Activated naive CD4-positive, alpha-beta T cell (primary cell): ENCODE results near the gene P2RX5.

ENCODE experiments used
- DNase-seq, 4 experiments: peaks; one replicate each; lab custom pipeline; 2025; lab: John Stamatoyannopoulos, UW

Gene P2RX5

DNA sequence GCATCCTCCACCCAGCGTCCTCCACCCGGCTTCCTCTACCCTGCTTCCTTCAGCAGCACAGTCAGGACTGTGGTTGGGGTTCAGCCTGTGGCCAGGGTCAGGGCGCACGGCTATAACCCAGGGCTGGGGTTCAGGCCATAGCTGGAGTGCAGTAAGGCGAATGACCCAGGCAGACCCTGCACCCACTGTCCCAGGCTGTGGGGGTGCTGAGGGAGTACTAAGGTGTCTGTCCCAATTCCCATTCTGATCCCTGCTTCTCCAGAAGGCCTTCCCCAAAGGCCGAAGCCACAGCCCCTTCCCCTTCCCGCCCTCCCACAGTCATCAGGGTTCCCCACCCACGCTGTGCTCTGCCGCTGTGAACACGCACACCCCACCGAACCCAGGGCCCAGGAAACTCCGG lies 14.9 kb downstream of the P2RX5 start:
- no peak for DNase-seq

DNA sequence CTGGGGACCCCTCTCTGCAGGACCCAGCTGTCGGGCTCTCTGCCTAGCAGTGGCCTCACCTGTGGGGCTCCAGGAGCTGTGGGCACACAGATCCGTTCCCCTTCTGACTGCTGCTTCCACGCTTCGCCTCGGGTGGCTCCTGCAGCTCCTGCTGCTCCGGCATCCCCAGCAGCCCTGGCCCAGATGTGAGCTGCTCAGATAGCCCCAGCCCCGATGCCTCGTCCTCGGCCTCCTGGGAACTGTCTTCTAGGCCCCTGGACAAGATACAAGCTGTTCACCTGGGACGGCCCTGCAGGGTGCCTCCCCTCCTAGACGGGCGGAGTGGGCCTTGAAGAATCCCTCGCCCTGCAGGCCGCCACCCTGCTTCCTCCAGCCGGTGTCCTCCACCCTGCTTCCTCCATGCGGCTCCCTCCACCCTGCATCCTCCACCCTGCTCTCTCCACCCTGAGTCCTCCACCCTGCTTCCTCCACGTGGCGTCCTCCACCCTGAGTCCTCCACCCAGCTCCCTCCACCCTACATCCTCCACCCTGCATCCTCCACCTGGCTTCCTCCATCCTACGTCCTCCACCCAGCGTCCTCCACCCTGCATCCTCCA lies 16.3 kb downstream of the P2RX5 start:
- no peak for DNase-seq

DNA sequence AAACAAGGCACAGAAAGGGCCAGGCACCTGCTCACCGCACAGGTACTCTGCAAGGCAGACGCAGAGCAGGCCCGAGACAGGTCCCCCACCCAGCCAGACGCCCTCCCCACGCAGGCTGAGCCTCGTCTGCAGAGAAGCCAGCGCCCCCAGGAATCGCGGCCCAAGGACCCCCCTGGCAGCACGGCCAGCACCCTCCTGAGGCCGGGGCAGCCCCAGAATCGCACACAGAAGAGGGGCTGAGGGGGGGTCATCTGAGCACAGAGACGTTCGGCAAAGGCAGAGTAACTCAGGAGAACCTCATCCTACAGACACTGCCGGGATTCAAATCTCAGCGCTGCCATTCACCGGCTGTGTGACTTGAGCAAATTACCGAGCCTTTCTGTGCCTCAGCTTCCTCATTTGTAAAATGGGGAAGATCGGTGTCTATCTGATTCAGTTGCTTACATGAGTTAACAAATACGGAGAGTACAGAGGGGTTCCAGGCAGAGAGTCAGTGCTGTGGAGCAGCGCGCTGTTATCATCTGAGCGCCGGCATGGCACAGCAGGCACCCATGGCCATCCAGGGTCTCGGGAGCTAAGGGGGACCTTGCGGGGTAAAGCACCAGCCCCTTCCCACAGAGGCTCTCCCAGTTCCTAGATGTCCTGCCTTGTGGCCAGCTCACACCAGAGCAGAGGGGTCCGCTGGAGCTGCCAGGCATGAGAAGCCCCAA lies 17.0 kb downstream of the P2RX5 start:
- no peak for DNase-seq

DNA sequence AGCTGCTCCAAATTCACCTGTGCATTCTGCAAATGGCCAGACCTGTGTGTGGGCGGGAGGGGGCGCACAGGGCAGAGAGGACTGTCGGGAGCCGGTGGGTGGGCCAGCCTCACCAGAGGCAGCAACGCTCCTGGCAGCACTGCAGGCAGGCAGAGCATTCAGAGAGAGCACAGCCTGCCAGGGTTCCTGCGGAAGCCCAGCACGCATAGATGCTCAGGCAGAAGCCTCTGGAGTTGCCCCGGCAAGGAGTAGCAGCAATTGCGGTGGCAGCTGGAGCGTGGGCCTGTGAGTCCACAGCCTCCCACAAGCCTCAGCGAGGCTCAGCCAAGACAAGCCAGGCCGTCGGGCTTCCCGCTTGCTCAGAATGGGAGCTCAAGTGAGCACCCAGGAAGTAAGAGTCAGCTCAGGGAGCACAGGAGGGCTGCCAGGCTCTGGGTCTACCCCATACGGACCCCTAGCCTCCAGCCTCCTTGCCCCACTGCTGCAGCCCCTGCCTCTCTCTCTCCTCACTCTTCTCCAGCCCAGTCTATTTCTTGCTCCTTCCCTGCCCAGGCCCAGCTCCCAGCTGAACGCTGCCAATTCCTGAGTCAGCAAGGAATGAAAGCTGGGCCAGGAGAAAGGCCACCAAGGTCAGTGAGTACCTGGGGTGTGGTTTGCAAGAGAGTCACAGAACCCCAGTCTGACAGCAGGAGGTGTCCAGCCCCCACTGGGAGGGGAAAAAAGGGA lies 17.7 kb downstream of the P2RX5 start:
- no peak for DNase-seq

DNA sequence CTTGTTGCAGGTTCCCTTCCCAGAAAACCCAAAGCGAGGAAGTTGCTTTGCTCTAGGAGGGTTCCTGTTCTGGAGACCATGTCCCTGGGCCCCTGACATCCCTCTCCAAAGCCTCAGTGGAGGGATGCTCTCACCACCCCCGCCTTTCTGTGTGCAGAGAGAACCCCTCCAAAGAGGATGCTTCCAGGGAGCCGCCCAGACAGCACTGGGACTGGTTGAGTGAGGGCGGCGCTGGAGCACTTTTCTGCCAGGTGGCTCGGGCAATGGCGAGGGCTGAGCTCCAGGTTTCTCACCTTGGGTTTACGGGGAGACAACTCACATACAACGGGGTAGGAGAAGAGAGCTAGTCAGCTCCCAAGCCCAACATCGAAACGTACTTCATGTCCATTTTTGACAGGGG lies 20.1 kb downstream of the P2RX5 start:
- no peak for DNase-seq

DNA sequence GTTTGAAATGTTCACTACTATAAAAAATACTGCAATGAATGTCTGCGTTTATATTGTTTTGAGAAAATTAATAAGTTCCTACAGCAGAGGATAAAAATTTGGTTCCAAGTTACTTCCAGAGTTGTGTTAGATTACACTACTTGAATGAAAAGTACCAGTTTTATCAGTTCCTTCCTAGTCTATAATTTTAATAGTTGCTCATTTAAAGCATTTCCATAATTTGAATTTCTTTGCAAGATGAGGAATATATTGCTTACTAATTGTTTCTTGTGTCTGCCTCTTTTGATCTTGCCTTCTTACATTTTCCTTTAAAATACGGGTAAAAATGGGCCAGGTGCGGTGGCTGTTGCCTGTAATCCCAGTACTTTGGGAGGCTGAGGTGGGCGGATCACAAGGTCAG lies 23.4 kb downstream of the P2RX5 start:
- no peak for DNase-seq

DNA sequence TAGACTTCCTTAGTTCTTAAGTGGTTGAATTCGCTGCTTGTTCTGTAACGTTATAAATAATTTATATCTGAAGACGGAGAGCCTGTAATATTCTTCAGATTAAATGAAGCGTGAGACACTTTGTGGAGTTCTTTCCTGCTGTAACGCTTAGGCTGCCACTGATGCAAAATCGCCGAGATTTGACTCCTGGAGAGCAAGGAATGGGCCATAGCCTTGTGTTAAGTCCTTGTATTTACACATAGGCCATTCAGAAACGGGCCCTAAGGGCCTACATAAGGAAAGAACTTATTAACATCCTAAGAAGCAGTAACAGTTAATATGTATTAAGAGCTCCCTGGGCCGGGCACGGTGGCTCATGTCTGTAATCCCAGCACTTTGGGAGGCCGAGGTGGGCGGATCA lies 26.4 kb downstream of the P2RX5 start:
- no peak for DNase-seq

DNA sequence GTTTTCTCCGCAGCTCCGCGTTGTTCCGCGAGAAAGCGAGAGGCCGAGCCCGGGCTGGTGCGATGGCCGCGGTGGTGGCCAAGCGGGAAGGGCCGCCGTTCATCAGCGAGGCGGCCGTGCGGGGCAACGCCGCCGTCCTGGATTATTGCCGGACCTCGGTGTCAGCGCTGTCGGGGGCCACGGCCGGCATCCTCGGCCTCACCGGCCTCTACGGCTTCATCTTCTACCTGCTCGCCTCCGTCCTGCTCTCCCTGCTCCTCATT lies 26.9 kb downstream of the P2RX5 start:
- no peak for DNase-seq

DNA sequence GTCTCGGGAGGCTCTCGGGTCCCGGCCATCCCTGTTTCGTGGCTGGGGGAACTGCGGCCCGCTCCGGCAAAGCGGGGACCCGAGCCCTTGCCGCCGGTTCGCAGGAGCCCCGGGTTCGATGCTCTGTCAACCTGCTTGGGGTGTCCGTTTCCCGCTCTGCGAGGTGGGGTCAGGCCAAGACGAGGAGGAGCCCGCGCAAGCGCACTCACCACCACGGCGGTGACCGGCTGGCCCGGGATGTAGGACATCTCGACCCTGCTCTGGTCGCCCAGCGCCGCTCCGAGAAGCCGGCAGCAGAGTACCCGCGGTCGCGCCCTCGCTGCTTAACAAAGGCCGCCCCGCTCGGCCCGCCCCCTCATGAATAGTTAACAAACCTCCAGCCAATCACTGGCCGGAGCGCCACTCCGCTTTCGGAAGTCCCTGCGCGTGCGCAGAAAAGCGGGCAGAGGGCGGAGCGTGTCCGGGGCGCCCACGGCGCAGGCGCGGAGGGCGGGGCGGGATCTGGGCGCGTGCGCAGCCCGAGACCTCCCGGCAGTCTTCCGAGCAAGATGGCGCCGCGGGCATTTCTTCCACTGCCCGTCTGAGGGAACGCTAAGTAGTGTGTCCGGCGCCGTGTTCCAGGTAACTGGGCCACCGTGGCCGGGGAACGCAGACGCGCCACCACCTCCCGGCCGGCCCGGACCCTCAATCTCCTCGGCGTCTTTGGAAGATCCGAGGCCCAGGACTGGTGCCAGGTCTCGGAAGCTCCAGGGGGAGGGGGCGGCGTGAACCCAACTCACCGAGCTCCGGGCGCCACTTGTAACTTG lies 27.5 kb downstream of the P2RX5 start, which contains the start of the genes EMC6 and TAX1BP3:
Gene EMC6 (plus strand): TSS at position 534 of the 806 bp plus-strand sequence. CDS start 335 bp downstream, outside the sequence.
Gene TAX1BP3 (minus strand): TSS at position 300 of the 806 bp plus-strand sequence. CDS start 52 bp downstream, at position 248.
- peak; percentile 95 to 99 (median 98) for DNase-seq

DNA sequence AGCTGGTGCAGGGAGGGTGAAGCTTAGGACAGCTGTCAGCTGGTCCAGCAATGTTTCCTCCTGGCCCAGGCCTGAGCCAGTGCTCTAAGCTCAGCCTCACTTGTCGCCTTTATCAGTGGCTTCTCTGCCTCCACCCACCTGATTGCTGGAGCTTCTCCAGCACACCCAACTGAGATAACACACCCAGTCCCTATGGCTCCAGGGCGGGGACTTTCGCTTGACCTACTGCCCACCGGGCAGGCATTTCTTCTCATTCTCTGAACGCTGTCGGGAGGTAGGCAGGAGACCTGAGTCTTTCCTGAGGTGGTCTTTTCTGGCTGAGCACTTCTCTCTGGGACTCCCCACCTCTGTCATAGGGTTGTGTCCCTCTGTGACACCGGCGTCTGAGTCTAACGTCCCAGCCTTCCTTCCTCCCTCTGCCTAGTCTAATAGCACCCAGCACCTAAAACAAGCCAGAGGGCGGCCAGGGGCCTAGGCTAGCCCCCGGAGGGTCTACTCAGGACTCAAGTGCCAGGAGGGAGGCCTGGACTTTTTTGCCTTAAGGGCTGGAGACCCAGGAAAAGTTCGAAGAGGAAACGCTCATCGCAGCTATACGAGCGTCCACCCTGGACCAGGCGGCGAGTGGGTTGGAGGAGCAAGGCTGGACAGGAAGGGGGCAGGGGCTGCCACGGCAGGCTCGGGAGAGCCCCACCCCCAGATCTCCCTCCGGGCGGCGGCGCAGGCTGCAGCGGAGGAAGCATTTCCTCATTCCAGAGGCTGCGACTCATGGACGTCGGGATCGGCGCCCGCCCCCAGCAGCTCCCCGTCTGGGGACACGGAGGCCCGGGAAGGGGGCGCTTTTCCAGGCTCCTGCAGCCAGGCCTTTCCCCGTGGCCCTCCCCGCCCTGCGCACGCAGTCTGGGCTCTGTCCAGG lies 28.3 kb downstream of the P2RX5 start:
- DNase-seq: no peak

DNA sequence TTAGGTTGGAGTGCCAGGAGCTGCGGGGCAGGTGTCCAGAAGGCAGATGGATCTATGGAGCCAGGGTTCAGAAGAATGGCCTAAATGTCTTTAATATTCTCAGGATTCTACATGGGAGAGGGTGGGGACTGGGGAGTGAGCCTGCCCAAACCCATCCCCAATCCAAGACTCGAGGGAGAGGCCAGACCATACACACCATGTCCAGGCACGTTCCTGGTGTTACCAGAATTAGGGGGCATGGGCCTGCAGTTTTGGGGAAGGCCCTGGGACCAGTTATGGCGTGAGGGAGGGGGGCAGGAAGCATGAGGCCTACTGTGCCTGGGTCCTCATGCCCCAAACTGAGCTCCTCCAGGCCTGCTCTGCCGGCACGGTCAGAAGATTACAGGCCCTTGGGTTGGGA lies 29.4 kb downstream of the P2RX5 start:
- DNase-seq: no peak

DNA sequence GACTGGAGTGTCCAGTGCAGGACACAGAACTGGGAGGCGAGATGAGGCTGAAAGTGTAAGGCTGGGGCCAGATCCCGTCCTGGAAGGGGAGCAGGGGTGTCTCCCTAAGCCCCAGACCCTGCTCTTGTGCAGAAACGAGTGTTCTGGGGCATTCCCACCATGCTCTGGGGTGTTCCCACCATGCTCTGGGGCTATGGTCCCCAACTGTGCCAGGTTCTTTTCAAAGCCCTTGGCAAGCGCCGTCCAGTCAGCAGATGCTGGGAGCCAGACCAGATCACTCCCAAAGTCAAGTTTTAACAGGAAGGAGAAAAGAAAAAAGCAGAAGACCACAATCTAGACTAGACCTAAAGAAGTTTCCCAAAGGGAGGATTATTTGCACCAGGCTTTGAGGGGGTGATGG lies 30.1 kb downstream of the P2RX5 start:
- DNase-seq: no peak

DNA sequence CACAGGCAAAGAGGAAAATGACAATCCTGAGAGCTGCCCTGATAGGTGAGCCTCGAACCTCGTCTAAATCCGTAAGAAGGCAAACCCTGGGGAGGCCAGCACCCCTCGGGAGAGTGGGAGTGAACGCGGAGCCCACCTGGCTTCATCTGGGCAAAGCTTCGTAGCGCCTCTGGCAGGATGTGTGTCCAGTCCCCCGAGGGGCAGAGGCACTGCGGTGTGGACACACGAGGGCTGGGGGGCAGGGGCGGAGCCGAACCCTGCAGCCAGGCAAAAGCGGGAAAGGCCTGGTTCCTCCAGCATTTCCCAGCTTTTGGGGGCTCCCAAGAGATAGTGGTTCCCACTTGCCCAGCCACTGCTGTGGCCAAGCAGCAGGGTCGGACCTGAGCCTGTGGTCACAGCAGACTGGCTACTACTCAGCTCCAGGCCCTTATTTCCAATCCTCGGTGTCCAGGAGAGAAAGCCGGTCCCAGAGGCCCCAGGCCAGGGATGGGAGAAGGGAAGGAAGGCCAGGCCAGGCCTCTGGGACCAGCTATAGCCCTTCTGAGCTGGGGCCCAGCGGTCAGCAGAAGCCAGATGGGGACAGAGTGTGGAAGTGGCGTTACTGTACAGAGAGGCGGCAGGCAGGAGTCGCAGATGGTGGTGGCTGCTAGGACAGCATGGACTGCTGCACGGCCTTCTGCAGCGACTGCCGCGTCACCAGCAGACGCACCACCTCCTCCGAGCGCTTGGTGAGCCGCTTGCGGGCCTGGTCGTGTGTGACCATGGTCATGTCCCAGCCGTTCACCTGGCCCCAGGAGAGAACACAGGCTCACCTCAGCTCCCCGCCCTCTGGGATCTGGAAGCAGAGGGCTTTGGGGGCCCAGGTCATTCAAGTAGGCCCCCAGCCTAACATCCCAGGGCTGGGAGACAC lies 32.6 kb downstream of the P2RX5 start:
- DNase-seq: no peak

DNA sequence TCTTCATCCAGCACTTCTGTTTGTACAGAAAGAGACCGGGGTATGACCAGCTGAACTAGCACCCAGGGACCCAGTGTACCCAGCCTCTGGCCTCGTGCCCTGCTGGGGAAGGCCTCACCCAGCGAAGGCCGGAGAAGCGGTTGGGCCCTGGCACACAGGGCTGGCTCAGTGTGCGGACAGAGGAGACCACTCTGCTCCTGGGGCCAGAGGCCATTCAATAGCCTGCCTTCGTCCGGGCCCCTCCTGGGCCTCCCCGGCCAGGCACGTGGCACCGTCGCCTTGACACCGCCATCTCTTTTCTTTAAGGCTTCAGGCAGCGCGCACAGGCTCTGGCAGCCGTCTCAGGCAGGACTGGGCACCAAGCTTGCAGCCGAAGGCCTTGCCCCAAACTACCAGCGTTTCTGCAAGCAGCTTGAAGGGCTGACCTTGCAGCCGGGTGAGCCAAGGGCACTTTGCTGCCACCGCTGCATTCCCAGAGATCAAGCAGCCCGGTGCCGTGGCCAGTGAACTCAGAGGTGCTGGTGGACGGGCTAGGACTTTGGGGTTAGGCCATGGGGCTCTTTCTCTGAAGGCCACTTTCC lies 35.6 kb downstream of the P2RX5 start:
- DNase-seq: no peak

DNA sequence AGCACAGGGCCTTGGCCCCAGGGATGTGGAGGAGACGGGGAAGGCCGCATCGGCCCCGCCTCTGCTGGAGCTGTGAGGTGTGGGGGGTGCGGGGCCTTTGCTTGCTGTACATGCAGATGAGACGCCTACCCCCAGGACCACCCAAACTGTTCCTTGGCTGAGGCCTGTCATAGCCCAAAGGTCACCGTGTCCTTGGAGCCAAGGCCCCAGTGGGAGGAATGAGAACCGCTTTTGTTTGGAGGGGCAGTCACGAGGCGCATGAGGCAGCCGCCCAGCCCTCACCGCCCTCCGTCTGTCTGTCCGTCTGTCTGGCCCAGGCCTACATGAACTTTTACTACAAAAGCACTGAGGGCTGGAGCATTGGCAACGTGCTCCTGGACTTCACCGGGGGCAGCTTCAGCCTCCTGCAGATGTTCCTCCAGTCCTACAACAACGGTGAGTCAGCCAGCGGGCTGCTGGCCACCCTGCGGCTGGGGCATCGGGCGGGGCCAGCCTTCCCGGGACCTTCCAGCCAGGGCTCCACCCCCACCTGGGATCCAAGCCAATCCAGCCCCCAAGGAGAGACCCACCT lies 36.3 kb downstream of the P2RX5 start:
- DNase-seq: no peak

DNA sequence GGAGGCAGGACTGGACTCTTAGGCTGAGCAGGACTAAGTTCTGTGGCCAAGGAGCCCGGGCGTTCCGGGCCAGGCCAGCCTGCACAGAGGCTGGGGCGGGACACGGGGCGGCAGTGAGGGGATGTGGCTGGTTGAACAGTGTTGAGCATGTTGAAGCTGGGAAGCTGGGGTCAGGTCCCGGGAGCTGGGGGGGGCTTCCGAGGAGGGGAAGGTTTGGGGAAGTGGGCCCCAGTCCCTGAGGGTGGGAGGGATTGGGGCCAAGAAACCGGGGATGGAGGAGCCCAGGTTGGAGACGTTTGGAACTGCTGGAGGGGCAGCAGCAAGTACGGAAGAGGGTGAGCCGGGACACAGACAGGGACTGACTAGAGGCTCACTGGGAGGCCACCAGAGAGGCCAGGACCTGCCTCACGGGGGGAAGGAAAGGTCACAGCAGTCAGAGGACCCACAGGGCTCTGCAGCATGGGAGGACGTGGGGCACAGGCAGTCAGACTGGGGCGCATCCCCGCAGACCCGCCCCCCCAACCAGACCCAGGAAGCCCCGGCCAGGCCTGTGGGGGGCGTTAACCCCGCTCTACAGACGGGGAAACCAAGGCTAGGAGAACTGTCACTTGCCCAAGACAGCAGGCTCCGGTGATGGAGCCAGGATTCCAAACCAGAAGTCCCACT lies 37.0 kb downstream of the P2RX5 start:
- no peak for DNase-seq

DNA sequence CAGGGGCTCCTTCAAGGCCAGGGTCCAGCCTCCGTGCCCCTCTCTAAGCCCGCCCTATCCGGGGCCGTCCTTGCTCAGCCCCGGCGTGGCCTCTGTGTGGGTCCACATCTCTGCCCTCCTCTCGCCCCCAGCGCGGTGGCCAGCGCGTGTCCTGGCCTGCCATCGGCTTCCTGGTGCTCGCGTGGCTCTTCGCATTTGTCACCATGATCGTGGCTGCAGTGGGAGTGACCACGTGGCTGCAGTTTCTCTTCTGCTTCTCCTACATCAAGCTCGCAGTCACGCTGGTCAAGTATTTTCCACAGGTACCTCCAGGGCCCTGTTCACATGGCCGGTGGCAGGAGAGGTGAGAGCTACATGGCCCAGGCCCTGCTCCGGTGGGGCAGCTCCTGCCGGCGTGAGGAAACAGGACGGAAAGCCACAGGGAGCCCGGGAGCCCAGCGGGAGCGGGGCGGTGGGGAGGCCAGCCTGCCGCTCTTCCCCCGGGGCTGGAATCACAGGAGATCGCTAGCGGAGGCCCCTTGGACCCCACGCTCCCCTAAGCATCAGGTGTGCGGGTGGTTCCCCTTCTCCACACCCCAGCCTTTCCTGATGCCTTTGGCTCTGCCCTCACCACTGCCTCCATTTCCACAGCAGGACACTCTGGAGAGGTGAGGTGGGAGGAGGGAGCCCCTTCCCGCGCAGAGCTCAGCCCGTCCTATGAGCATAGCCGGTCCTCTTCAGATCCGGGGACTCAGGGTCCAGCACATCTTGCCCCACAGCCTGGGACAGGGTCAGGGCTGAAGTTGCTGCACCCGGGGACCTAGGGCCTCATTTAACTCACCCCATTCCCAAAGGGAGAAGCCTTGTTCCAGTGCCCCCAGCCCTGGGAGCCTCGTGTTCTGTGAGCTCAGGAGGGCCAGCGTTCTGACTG lies 37.8 kb downstream of the P2RX5 start:
- no peak for DNase-seq

DNA sequence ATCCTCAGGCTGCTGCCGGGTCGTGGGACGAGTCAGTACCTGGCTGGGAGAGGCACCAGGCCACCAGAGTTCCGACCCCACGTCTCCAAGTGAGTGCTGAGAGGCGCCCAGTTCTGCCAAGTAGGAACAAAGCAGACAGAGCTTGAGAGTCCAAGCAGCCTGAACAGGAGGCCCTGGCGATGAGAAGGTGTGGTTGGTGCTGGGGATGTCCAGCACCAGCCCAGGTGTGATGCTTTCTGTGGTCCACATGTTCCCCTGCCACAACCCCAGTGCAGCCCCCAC lies 38.4 kb downstream of the P2RX5 start:
- DNase-seq: no peak
